HG02885 (cell line): ENCODE results near the gene MS4A2.

ENCODE experiments used
- ATAC-seq: cut with Tn5 transposase; IDR thresholded peaks from one replicate; pipeline ENCODE4 v1.9.1; 2021; ENCODE audit warnings: mild to moderate bottlenecking; ENCODE audit not compliant: unreplicated experiment, poor library complexity

Gene MS4A2

DNA sequence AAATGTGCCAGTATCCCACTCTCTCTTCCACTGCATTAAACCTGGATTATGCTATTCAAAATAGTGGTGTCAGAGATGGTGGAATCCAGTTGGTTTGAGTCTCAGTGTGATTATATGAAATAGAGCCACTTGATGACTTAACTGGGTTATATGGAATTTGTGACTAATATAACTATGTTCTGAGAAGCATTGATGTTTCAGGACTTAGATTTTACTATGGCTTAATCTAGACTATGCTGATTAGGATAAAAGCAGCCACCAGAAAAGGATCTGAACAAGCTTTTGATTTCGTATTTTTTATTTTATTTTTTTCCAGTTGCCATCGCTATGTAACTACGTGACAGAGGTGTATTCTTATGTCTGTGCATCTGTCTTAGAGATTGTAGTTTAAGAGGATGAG, 55.3 kb downstream of the MS4A2 start:
- ATAC-seq: no peak

DNA sequence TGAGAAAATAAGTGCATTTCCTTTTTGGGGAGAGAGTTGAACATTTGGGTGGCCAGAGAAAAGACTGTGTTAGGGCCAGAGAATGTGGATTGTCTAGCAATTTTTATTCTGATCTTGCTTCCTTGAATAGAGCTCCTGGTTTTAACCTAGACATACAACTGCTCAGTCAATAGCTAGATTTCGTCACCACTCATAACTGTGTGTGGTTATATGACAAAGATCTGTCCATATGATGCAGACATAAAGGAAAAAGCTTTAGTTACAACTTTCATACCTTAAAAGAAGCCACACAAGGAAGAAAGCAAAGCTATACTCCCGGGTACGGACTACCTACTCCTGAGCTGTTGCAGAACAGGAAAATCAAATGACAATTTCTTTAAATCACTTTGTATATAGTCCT, 57.2 kb downstream of the MS4A2 start:
- ATAC-seq: no peak
